Measurements from ENCODE around the gene AMMECR1.
"Not testable (repeated sequence)": the region's sequence is repeated elsewhere in the genome, so short reads cannot be mapped to it uniquely, and the experiment has no call there.

AMMECR1 gene

GRCh38 chrX:110170029-110170428 lies 147.9 kb downstream of the AMMECR1 start:
- DNase-seq (ENCODE audit: low spot score), result no peak

GRCh38 chrX:110168585-110168984 lies 149.3 kb downstream of the AMMECR1 start:
- DNase-seq (ENCODE audit: low spot score), result no peak

DNA sequence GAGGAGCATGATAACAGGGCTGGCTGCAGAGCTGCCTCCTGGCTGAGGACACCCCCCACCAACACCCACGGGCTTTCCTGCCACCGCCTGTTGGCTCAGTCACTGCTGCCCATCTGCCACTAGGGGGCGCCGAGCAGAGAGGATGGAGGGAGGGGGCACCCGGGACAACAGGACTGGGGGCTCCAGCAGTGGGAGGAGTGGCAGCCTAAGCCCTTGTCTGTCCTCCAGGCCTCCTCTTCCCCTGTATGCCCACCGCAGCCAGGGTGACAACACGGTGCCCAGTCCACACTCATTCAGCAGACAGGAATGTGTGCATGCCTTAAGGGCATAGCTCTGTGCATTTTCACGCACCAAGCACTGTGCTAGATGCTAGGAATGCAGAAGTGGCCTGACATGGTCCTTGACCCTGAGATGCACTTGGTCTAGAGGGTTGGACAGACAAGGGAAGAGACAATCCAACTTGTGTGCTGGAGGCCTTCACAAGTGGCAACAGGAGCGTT lies 149.9 kb downstream of the AMMECR1 start:
- no peak for DNase-seq (ENCODE audit: low spot score)

DNA sequence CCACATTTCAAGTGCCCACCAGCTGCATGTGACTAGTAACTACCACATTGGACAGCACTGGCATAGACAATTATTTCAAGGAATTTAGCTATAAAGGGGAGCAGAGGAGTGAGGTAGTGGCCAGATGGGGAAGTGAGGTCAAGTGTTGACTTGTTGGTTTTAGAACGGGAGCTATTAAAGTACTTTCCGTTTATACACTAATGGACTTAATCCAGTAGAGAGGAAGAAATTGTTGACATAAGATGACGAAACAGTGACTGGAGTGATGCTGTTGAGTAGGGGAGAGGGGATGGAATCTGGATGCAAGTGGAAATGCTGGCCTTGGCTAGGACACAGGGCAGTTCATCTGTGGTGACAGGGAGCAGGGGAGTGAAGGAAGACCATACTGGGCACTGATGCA lies 154.4 kb downstream of the AMMECR1 start:
- DNase-seq (ENCODE audit: low spot score), result no peak

DNA sequence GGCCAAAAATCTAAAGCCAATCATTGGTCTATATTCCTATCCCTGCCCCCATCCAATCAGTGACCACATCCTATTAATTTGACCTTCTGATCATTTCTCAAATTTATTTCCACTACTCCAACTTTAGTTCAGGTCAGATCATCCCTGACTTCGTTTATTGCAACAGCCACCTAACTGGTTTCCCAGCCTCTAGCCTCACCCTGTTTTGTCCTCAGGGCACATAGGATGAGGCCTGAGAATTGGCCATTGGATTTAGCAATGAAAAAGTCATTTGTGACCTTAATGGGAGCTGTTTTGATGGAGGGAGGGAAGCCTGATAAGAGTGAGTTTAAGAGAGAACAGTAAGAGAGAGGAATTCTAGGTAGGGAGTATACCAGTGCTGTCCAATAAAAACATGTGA lies 155.0 kb downstream of the AMMECR1 start:
- no peak for DNase-seq (ENCODE audit: low spot score)

DNA sequence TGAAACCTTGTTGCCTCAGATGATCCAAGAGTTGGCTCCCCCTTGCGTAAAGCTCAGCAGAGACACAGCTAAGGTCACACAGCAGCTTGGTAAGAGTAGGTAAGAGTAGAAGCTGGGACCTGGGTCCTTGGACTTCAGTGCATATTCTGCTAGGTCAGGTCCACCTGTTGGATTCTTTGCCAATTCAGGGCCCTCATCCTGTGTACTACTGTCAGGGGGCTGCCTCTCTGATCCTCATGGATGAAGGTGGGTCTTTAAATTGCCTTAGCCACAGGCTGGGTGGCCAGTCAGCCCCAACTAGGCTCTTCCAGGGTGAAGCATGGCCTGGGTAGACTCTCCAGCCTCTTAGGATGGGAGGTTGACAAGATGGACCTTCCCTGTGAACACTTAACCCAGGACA lies 155.8 kb downstream of the AMMECR1 start:
- no peak for DNase-seq (ENCODE audit: low spot score)

- DNase-seq (ENCODE audit: low spot score), result no peak
These were observed 156.6 kb downstream of the AMMECR1 start for GRCh38 chrX:110161361-110161686.

GRCh38 chrX:110159865-110160264 lies 158.0 kb downstream of the AMMECR1 start:
- DNase-seq (ENCODE audit: low spot score), result no peak

GRCh38 chrX:110159235-110159634 lies 158.7 kb downstream of the AMMECR1 start:
- no peak for DNase-seq (ENCODE audit: low spot score)

- no peak for DNase-seq (ENCODE audit: low spot score)
These were observed 160.4 kb downstream of the AMMECR1 start for GRCh38 chrX:110157444-110157843.

DNA sequence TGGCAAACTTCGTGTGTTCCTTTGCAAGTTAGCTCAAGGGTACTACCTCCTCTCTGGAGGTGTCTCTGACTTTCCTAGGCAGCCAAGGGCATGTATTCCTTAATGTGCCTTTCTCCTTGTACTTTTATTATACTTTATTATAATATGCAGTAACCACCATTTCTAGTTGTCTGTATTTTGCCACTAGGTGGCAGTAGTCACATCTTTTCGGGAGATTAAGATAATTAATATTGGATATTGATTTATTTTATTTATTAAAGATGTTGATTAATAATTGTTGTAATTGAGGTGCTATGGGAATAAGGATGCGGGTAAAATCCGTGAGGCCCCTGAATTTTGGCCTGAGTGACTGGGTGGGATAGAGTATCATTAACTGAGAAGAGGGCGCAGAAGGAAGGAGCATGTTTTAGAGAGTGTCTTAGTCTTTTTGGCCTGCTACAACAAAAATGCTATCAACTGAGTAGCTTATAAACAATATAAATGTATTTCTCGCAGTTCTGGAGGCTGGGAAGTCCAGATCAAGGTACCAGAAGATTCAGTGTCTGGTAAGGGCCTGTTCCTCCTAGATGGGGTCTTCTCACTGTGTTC lies 161.6 kb downstream of the AMMECR1 start:
- DNase-seq (ENCODE audit: low spot score), result no peak

GRCh38 chrX:110155759-110156158 lies 162.1 kb downstream of the AMMECR1 start:
- no peak for DNase-seq (ENCODE audit: low spot score)

- not testable (repeated sequence) for DNase-seq (ENCODE audit: low spot score)
These were observed 163.6 kb downstream of the AMMECR1 start for GRCh38 chrX:110154328-110154727.

GRCh38 chrX:110153896-110154295 lies 164.0 kb downstream of the AMMECR1 start:
- DNase-seq (ENCODE audit: low spot score), result no peak

DNA sequence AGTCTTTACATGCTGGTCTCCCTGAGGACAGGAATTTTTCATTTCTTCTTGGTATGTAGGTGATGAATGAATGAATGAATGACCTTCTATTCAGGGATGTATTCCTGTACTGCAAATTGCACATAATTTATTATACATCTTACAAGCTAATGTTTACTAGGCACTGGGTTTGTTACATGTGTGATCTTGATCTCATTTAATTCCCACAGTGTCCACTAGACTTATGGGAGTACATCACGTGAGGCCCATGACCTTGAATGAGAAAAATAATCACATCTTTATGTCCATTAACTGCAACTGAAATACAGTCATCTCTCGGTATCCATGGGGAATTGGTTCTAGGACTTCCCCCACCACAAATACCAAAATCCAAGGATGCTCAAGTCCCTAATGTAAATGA lies 164.6 kb downstream of the AMMECR1 start:
- DNase-seq (ENCODE audit: low spot score), result no peak

GRCh38 chrX:110146521-110146920 lies 171.4 kb downstream of the AMMECR1 start:
- peak; percentile 36 for DNase-seq (ENCODE audit: low spot score)

GRCh38 chrX:110145854-110146253 lies 172.0 kb downstream of the AMMECR1 start:
- peak; percentile 15 for DNase-seq (ENCODE audit: low spot score)

DNA sequence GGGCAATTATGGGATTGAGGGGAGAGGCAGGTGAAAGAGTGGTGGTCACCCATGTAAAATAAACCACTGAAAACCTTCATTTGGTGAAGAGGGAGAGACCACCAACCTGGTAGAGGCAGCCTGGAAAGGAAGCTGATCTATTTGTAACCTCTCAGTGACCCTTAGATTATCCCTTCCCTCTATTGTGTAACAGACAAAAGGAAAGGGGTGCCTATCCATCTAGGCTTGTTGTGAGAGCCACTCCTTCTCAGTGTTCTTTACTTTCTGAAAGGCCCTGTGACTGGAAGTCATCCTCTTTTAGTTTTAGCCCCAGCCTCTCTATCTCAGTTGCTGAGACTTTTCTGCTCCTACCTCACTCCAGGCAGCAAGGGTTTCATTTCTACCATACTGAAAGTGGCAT lies 172.6 kb downstream of the AMMECR1 start:
- DNase-seq (ENCODE audit: low spot score), result no peak

Measured in hepatic stellate cell (primary cell).